ENCODE measurements around the gene DGKG.

The DGKG gene

DNA sequence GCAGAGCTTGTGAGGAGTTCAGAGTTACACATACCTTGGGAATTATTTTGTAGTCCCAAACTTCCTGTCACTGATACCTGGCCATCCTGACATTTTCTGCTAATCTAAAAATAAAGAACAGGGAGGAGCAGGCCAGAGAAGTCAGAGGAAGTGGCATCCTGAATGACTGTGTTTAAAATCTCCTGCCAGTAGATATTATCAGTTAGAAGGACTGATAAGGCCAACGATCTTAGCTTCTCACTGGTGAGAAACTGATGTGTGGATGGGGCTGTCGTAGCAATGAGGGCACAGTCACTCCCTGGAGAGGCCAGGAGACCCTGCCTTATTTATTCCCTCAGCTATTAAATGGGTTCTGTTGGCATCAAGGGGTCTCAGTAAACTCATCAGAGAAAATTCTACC is 115.1 kb downstream of the DGKG start:
- in situ Hi-C loops (cut with MboI; ENCODE audit: low sequenced_read_pairs, unreplicated experiment) = no loop called here

DNA sequence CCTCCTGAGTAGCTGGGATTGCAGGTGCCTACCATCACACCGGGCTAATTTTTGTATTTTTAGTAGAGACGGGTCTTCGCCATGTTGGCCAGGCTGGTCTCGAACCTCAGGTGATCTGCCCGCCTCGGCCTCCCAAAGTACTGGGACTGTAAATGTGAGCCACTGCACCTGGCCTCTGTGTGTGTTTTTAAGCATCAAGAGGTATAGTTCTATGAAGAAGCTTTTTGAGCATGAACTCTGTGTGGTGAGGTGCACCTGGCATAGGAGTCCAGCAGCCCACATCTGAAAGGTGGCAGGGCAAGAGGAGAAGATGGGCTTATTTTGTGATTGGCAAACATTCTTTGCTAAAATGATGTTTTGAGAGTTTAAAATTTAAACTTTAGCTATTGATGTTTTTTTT is 118.0 kb downstream of the DGKG start:
- TF ChIP-seq, protein P1, sequence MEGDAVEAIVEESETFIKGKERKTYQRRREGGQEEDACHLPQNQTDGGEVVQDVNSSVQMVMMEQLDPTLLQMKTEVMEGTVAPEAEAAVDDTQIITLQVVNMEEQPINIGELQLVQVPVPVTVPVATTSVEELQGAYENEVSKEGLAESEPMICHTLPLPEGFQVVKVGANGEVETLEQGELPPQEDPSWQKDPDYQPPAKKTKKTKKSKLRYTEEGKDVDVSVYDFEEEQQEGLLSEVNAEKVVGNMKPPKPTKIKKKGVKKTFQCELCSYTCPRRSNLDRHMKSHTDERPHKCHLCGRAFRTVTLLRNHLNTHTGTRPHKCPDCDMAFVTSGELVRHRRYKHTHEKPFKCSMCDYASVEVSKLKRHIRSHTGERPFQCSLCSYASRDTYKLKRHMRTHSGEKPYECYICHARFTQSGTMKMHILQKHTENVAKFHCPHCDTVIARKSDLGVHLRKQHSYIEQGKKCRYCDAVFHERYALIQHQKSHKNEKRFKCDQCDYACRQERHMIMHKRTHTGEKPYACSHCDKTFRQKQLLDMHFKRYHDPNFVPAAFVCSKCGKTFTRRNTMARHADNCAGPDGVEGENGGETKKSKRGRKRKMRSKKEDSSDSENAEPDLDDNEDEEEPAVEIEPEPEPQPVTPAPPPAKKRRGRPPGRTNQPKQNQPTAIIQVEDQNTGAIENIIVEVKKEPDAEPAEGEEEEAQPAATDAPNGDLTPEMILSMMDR (IDR thresholded peaks at IDR 0.05; ENCODE audit: borderline replicate concordance, control extremely low read depth, extremely low read depth, insufficient read depth, missing control alignments) = no peak
- no peak for DNase-seq (ENCODE audit: low spot score)
- in situ Hi-C loops (cut with MboI; ENCODE audit: low sequenced_read_pairs, unreplicated experiment) = loop anchor here (5.0 kb wide), 1 partner anchor 257 kb away; no protein-coding TSS in a partner anchor

More for the DNA sequence above, 115.1 kb downstream of the DGKG start:
- no peak for DNase-seq (ENCODE audit: low spot score)
- TF ChIP-seq, protein P1 (IDR thresholded peaks at IDR 0.05; ENCODE audit: borderline replicate concordance, control extremely low read depth, extremely low read depth, insufficient read depth, missing control alignments) = no peak

DNA sequence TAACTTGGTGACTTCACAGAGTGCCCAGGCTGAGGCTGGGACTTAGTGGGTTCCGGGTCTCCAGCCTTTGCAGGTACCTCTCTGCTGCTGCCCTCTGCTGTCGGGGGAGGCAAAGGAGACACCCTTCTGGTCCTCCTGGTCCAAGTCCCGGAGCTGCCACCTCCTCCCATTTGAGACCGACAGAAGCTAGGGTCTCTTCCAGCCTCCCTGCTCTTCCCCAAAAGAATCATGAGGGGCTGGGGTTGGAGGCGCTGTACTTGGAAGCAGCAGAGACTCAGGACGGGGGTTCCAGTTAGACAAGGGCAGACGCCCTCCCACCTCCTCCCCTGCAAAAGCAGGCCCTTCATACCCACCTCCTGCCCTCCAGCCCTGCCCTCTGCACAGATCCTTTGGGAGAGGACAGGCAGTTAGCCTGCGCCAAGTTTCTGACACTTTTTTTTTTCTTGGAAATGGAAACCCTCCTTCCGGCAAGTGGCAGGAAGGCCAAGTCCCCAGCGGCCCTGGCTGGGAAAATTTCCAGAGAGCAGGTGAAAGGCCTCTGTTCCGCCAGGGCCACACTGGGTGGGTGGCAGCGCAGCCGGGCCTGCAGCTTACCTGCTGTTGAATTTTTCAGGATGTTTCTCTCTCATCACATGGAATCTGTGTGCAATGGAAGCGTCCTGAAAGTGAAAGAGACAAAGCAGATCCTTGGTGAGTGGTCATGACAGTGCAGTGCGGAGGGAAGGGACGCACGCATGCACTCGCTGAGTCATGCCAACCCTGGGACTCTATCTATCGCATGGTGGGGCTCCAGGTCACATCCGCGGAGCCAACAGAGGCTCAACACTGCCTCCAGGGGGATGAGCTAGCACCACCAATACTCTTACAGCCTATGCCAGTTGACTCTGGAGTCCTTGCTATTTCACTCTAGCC is 119.9 kb downstream of the DGKG start:
- peak; percentile 80 for DNase-seq (ENCODE audit: low spot score)
- TF ChIP-seq, protein P1 (IDR thresholded peaks at IDR 0.05; ENCODE audit: borderline replicate concordance, control extremely low read depth, extremely low read depth, insufficient read depth, missing control alignments) = peak; percentile 65
- in situ Hi-C loops (cut with MboI; ENCODE audit: low sequenced_read_pairs, unreplicated experiment) = loop anchor here (5.0 kb wide), 1 partner anchor 255 kb away; no protein-coding TSS in a partner anchor

DNA sequence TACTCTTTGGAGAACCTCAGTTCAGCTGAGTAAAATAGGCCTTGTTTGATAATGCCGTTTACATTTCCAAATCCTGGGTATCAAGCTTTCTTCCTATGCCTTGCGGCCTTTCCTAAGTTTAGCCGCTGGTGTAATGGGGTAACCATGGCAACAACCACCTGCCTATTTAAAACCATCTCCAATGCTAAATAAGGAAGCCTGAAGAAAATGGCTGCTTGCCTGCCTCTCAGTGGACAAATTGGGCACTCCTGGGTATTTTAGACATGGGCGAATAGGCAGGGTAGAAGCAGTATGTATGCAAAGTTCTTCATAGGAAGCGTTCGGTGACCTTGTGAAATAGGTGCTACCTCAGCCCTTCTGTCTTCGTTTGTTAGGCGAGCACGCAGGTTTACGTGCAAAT is 122.7 kb downstream of the DGKG start:
- in situ Hi-C loops (cut with MboI; ENCODE audit: low sequenced_read_pairs, unreplicated experiment) = no loop called here
- TF ChIP-seq, protein P1 (IDR thresholded peaks at IDR 0.05; ENCODE audit: borderline replicate concordance, control extremely low read depth, extremely low read depth, insufficient read depth, missing control alignments) = no peak
- DNase-seq (ENCODE audit: low spot score) = no peak

DNA sequence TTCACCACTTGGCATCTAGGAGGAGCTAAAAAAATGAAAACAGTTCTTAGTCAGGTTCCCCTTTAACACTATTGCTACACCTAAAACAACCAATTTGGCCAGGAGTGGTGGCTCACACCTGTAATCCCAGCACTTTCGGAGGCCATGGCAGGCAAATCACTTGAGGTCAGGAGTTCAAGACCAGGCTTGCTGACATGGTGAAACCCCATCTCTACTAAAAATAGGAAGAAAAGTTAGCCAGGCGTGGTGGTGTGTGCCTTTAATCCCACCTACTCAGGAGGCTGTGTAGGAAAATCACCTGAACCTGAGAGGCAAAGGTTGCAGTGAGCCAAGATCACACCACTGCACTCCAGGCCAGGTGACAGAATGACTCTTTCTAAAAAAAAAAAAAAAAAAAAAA is 124.1 kb downstream of the DGKG start:
- no peak for DNase-seq (ENCODE audit: low spot score)
- TF ChIP-seq, protein P1 (IDR thresholded peaks at IDR 0.05; ENCODE audit: borderline replicate concordance, control extremely low read depth, extremely low read depth, insufficient read depth, missing control alignments) = no peak
- in situ Hi-C loops (cut with MboI; ENCODE audit: low sequenced_read_pairs, unreplicated experiment) = no loop called here

DNA sequence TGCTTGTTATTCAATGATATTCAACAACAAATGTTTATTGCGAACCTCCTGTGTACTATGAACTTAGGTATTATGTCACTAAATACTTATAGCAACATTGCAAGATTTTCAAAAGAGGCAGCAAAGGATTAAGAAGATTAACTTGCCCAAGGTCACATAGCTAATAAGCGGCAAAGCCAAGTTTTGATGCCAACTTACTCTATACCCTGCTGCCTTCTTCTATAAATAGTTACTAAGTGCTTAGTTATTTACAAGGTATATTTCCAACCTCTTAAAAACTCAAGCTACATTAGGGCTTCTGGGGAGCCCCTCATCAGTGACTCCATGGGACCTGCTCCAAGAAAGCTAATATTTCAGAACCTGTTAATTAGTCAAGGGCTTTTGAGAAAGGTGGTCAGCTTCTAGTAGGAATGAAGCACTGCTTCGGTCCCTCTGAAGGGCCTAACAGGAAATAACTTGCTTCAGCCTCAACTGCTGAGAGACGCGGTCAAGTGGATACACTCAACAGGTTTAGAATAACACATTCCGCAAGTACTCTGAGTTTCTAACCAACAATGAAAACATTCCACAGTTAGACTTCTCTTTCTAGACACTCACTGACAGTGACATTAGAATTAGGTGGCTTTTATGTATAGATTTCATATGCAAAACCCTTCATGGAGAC is 125.5 kb downstream of the DGKG start:
- in situ Hi-C loops (cut with MboI; ENCODE audit: low sequenced_read_pairs, unreplicated experiment) = no loop called here
- TF ChIP-seq, protein P1 (IDR thresholded peaks at IDR 0.05; ENCODE audit: borderline replicate concordance, control extremely low read depth, extremely low read depth, insufficient read depth, missing control alignments) = no peak
- DNase-seq (ENCODE audit: low spot score) = no peak

Measured in GM13976 (cell line).